Measurements from ENCODE around the gene GALNT12. TPM values are rescaled to one million over a fixed set of nuclear protein-coding genes. Genes with fewer than 3 reads are reported as not detected.

GALNT12 gene
- total and polyA plus RNA-seq, 3 experiments from 2014 or later = 4.7 to 5.2 (median 4.9) TPM

DNA sequence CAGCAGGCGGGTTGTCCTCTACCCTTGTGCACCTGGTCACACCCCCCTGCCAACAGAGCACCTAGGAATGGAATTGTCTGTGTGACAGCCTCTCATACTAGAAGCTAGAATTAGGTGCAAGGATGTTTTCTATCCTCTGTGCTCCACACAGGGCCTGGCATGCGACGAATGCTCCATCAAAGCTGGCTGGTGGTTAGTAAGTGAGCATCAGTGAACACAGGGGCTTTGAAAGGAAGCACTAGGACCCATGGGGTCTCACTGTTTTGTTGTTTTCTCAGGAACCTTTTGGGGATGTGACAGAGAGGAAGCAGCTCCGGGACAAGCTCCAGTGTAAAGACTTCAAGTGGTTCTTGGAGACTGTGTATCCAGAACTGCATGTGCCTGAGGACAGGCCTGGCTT, 32.3 kb downstream of the GALNT12 start:
- no peak for DNase-seq
- Mint-ChIP-seq H3K9me3 (no peaks in the 10 kb centered on the region), H3K36me3 (peaks cover 0 to 58% (median 17%) of the 10 kb centered on the region in 3 donors), H3K4me1 (no peaks in the 10 kb centered on the region), H3K4me3 (no peak overlapping the region), H3K27me3 (no peaks in the 10 kb centered on the region), H3K27ac (no peak overlapping the region)
- ChIA-PET POLR2A (no interaction called here), CTCF (interaction anchor here (2.0 kb wide), 1 partner anchor 9 kb away, joined by 7 read pairs; no protein-coding TSS in a partner anchor)
- Histone ChIP-seq H3K27ac (ENCODE audit: low read depth, low read length) (no peak overlapping the region), H3K27me3 (ENCODE audit: insufficient read depth, low read length, poor library complexity, severe bottlenecking) (no peaks in the 10 kb centered on the region), H3K4me1 (ENCODE audit: insufficient read depth, low read length) (no peaks in the 10 kb centered on the region), H3K9me3 (ENCODE audit: low read length) (no peaks in the 10 kb centered on the region), H3K36me3 (ENCODE audit: insufficient read depth, low read length) (peaks cover 7% of the 10 kb centered on the region), H3K4me3 (ENCODE audit: low read length) (no peak overlapping the region)

DNA sequence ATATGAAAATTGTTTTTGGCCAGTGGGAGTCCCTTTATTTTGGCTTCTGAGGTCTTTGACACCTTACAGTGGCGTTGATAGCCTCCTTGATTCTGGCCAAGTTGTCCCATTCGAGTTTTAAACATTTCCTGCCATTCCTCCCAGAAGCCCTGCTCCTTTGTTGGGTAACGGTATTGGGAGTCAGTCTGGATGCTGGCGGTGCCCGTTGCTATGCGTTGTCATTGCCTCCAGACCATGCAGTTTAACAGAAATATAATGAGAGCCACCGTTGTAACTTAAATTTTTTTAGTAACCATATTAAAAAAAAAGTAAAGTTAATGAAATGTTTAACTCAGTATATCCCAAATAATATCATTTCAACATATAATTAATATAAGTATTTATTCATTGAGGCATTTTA, 35.0 kb downstream of the GALNT12 start:
- Histone ChIP-seq H3K27ac (ENCODE audit: low read depth, low read length) (no peak overlapping the region), H3K4me3 (ENCODE audit: low read length) (no peak overlapping the region), H3K36me3 (ENCODE audit: insufficient read depth, low read length) (peaks cover 4% of the 10 kb centered on the region), H3K9me3 (ENCODE audit: low read length) (no peaks in the 10 kb centered on the region), H3K27me3 (ENCODE audit: insufficient read depth, low read length, poor library complexity, severe bottlenecking) (no peaks in the 10 kb centered on the region), H3K4me1 (ENCODE audit: insufficient read depth, low read length) (no peaks in the 10 kb centered on the region)
- Mint-ChIP-seq H3K9me3 (no peaks in the 10 kb centered on the region), H3K4me1 (no peaks in the 10 kb centered on the region), H3K36me3 (peaks cover 0 to 51% (median 7%) of the 10 kb centered on the region in 3 donors), H3K4me3 (no peak overlapping the region), H3K27me3 (no peaks in the 10 kb centered on the region), H3K27ac (no peak overlapping the region)
- ChIA-PET CTCF (no interaction called here), POLR2A (no interaction called here)
- DNase-seq = no peak

DNA sequence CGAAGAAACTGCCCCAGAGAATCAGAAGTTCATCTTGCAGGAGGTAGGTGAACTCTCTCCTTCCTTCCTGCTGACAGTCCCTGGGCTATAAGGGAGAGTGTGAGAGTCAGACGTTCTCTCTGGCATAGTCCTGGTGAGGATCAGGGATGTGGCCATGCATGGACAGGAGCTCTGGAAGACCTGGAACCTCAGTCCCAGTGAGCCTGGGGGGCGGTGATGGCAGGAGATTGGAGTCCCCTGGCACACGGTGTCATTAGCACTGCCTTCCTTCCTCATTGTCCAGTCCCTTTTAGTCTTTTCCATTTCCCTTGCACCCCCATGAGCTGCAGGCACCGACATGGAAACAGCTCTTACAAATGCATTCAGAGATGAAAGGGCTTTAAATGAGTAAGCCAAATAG, 38.6 kb downstream of the GALNT12 start:
- Mint-ChIP-seq H3K27ac (peak overlapping the region in 1 of 8 donors; percentile 32), H3K9me3 (no peaks in the 10 kb centered on the region), H3K4me1 (peaks cover 0 to 6% (median 2%) of the 10 kb centered on the region in 3 donors), H3K4me3 (no peak overlapping the region), H3K27me3 (no peaks in the 10 kb centered on the region), H3K36me3 (peaks cover 0 to 29% (median 6%) of the 10 kb centered on the region in 3 donors)
- Histone ChIP-seq H3K4me1 (ENCODE audit: insufficient read depth, low read length) (no peaks in the 10 kb centered on the region), H3K36me3 (ENCODE audit: insufficient read depth, low read length) (peaks cover 4% of the 10 kb centered on the region), H3K4me3 (ENCODE audit: low read length) (no peak overlapping the region), H3K27ac (ENCODE audit: low read depth, low read length) (no peak overlapping the region), H3K9me3 (ENCODE audit: low read length) (no peaks in the 10 kb centered on the region), H3K27me3 (ENCODE audit: insufficient read depth, low read length, poor library complexity, severe bottlenecking) (no peaks in the 10 kb centered on the region)
- ChIA-PET POLR2A (no interaction called here), CTCF (interaction anchor here (1.0 kb wide), 1 partner anchor 9 kb away, joined by 3 read pairs; no protein-coding TSS in a partner anchor)
- DNase-seq = no peak

DNA sequence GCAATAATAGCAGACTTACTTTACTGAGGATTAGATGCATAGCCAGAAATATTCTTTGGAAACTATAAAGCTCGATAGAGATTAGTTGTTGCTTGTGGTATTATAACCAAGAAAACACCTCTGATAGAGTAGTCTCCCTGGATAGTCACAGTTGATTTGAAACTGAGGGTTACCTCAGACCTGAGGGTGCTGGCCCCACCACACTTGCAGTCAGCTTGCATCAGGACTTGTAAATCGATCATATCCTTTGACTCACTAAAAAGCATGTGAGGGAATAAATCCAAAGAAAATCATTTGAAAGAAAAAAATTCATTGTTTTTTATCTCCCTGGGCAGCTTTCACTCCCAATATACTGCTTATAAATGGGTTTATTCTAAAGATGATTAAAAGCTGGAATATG, 39.4 kb downstream of the GALNT12 start:
- DNase-seq = no peak
- H3K4me1 Mint-ChIP-seq = peaks cover 2 to 6% (median 5%) of the 10 kb centered on the region in 3 donors
- Histone ChIP-seq H3K4me3 (ENCODE audit: low read length) (no peak overlapping the region), H3K9me3 (ENCODE audit: low read length) (no peaks in the 10 kb centered on the region), H3K36me3 (ENCODE audit: insufficient read depth, low read length) (peaks cover 4% of the 10 kb centered on the region), H3K27me3 (ENCODE audit: insufficient read depth, low read length, poor library complexity, severe bottlenecking) (no peaks in the 10 kb centered on the region), H3K27ac (ENCODE audit: low read depth, low read length) (no peak overlapping the region), H3K4me1 (ENCODE audit: insufficient read depth, low read length) (no peaks in the 10 kb centered on the region)
- H3K9me3 Mint-ChIP-seq = no peaks in the 10 kb centered on the region
- ChIA-PET CTCF (interaction anchor here (0.7 to 2.6 kb wide), 3 partner anchors 10 to 446 kb away, joined by 3 to 17 read pairs (median 3); no protein-coding TSS in a partner anchor), POLR2A (no interaction called here)
- no peak overlapping the region for H3K4me3 Mint-ChIP-seq
- no peaks in the 10 kb centered on the region for H3K27me3 Mint-ChIP-seq
- H3K27ac Mint-ChIP-seq = no peak overlapping the region
- H3K36me3 Mint-ChIP-seq = peaks cover 0 to 27% (median 5%) of the 10 kb centered on the region in 3 donors

DNA sequence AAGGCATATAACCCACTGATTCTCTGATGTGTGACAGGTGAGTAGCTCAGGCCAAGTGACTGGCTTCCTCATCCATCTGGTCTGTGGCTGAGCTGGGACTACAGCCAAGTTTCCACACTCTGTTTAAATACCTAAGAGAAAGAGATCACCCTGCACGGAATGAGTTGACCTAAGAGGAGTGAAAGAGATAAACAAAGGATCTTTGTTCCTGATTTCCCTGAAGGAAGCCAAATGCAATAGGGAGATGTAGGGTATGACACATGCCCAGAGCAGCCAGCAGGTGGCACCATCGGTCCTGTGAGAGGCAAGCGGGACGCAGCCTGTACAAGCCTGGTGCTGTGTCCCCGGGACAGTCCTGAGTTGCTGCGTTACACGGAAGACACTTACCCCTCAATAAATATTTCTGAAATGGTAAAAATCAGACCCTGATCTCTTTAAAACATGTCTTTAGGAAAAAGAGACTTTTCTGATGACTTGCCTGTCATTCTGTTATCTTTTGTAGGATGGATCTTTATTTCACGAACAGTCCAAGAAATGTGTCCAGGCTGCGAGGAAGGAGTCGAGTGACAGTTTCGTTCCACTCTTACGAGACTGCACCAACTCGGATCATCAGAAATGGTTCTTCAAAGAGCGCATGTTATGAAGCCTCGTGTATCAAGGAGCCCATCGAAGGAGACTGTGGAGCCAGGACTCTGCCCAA, 41.1 kb downstream of the GALNT12 start:
- Histone ChIP-seq H3K4me3 (ENCODE audit: low read length) (no peak overlapping the region), H3K27ac (ENCODE audit: low read depth, low read length) (no peak overlapping the region), H3K4me1 (ENCODE audit: insufficient read depth, low read length) (no peaks in the 10 kb centered on the region), H3K27me3 (ENCODE audit: insufficient read depth, low read length, poor library complexity, severe bottlenecking) (no peaks in the 10 kb centered on the region), H3K9me3 (ENCODE audit: low read length) (no peaks in the 10 kb centered on the region), H3K36me3 (ENCODE audit: insufficient read depth, low read length) (peaks cover 4% of the 10 kb centered on the region)
- ChIA-PET CTCF (interaction anchor here (0.6 to 2.6 kb wide), 15 partner anchors 9 to 373 kb away, joined by 3 to 17 read pairs (median 3); partner anchors contain the start of genes ALG2 and SEC61B), POLR2A (no interaction called here)
- peak overlapping the region in 1 of 8 donors; percentile 18 for H3K27ac Mint-ChIP-seq
- no peaks in the 10 kb centered on the region for H3K27me3 Mint-ChIP-seq
- DNase-seq = peak; percentile 37 to 77 (median 56)
- peaks cover 0 to 25% (median 3%) of the 10 kb centered on the region in 3 donors for H3K36me3 Mint-ChIP-seq
- H3K4me3 Mint-ChIP-seq = no peak overlapping the region
- no peaks in the 10 kb centered on the region for H3K9me3 Mint-ChIP-seq
- H3K4me1 Mint-ChIP-seq = peaks cover 2 to 6% (median 5%) of the 10 kb centered on the region in 3 donors

DNA sequence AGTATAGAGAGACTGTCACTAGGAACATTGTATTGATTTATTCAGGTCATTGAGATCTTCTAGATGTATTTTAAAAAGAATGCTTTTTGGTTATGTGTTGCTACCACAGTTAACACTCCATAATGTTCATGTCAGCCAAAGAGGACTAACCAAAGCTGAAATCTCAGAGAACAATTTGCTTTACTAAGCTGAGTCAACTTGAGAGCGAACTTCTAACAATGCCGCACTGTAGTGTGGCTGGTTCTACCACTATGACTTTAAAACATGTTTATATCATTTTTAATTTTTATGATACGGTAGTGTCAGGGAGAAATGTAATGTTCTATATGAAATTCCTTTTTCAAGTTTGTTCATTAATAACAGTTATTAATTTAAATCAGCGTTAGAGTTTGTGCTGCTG, 42.1 kb downstream of the GALNT12 start:
- Mint-ChIP-seq H3K9me3 (no peaks in the 10 kb centered on the region), H3K27ac (no peak overlapping the region), H3K4me3 (no peak overlapping the region), H3K27me3 (no peaks in the 10 kb centered on the region), H3K36me3 (peaks cover 0 to 21% (median 3%) of the 10 kb centered on the region in 3 donors), H3K4me1 (peaks cover 2 to 6% (median 5%) of the 10 kb centered on the region in 3 donors)
- Histone ChIP-seq H3K9me3 (ENCODE audit: low read length) (no peaks in the 10 kb centered on the region), H3K4me3 (ENCODE audit: low read length) (no peak overlapping the region), H3K27me3 (ENCODE audit: insufficient read depth, low read length, poor library complexity, severe bottlenecking) (no peaks in the 10 kb centered on the region), H3K36me3 (ENCODE audit: insufficient read depth, low read length) (peaks cover 1% of the 10 kb centered on the region), H3K4me1 (ENCODE audit: insufficient read depth, low read length) (no peaks in the 10 kb centered on the region), H3K27ac (ENCODE audit: low read depth, low read length) (no peak overlapping the region)
- DNase-seq = no peak
- ChIA-PET POLR2A (no interaction called here), CTCF (interaction anchor here (0.7 to 2.6 kb wide), 8 partner anchors 10 to 335 kb away, joined by 3 to 17 read pairs (median 3); no protein-coding TSS in a partner anchor)

DNA sequence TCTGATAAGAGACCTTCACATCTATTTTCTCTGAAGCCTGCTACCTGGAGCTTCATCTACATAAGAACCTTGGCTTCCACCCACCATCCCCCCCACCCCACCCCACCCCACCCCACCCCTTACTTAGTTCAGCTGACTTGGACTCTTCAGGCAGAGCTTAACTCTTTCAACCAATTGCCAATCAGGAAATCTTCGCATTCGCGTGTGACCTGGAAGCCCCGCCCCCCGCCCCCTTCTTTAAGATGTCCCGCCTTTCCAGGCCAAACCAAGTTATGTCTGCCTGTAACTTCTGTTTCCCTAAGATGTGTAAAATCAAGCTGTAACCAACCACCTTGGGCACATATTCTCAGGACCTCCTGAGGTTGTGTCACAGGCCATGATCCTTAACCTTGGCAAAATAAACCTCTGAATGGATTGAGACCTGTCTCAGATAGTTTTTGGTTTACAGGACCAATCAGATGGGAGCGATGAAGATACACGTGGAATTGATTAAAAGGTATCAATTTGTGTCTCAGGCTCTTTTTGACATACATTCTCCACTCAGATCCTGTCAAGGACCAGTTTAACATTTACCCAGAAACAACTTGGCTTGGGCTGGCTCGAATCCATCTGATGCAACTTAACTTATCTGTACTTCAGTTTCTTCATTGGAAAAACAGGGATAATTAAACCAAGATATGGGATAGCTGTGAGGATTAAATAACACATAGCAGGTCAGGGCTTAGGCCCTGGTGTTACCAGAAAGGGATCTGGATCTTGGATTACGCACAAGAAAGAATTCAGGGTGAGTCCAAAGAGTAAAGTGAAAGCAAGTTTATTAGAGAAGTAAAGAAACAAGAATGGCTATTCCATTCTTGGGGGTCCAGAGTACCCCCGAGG, 43.6 kb downstream of the GALNT12 start:
- Histone ChIP-seq H3K27me3 (ENCODE audit: insufficient read depth, low read length, poor library complexity, severe bottlenecking) (no peaks in the 10 kb centered on the region), H3K9me3 (ENCODE audit: low read length) (no peaks in the 10 kb centered on the region), H3K36me3 (ENCODE audit: insufficient read depth, low read length) (no peaks in the 10 kb centered on the region), H3K4me1 (ENCODE audit: insufficient read depth, low read length) (no peaks in the 10 kb centered on the region), H3K4me3 (ENCODE audit: low read length) (no peak overlapping the region), H3K27ac (ENCODE audit: low read depth, low read length) (no peak overlapping the region)
- Mint-ChIP-seq H3K4me3 (no peak overlapping the region), H3K27me3 (peaks cover 2 to 9% of the 10 kb centered on the region in 2 donors), H3K27ac (no peak overlapping the region), H3K9me3 (peaks cover 3 to 8% (median 6%) of the 10 kb centered on the region in 5 donors), H3K4me1 (peaks cover 2 to 6% (median 5%) of the 10 kb centered on the region in 3 donors), H3K36me3 (peaks cover 0 to 11% (median 9%) of the 10 kb centered on the region in 3 donors)
- POLR2A ChIA-PET = no interaction called here
- CTCF ChIA-PET = no interaction called here
- DNase-seq = no peak

Data from CD8-positive, alpha-beta memory T cell (primary cell).